ENCODE measurements around the gene GRIN2A. TPM values are rescaled to one million over a fixed set of nuclear protein-coding genes. Genes with fewer than 3 reads are reported as not detected.

GRIN2A gene
- total RNA-seq, 1 experiment from 2014 or later, result not detected

GRCh38 chr16:9741776-9742175, 440.5 kb downstream of the GRIN2A start:
- intact Hi-C loops (cut with micrococcal nuclease), result no loop called here
- TF ChIP-seq, protein P1, sequence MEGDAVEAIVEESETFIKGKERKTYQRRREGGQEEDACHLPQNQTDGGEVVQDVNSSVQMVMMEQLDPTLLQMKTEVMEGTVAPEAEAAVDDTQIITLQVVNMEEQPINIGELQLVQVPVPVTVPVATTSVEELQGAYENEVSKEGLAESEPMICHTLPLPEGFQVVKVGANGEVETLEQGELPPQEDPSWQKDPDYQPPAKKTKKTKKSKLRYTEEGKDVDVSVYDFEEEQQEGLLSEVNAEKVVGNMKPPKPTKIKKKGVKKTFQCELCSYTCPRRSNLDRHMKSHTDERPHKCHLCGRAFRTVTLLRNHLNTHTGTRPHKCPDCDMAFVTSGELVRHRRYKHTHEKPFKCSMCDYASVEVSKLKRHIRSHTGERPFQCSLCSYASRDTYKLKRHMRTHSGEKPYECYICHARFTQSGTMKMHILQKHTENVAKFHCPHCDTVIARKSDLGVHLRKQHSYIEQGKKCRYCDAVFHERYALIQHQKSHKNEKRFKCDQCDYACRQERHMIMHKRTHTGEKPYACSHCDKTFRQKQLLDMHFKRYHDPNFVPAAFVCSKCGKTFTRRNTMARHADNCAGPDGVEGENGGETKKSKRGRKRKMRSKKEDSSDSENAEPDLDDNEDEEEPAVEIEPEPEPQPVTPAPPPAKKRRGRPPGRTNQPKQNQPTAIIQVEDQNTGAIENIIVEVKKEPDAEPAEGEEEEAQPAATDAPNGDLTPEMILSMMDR (IDR thresholded peaks at IDR 0.05; ENCODE audit: unreplicated experiment), result no peak
- no peaks in the 10 kb centered on the region for H3K36me3 Mint-ChIP-seq (ENCODE audit: insufficient read depth, unreplicated experiment)
- CTCF ChIA-PET, result interaction anchor here (0.6 kb wide), 1 partner anchor 1602 kb away, joined by 5 read pairs; no protein-coding TSS in a partner anchor
- no peak overlapping the region for H3K27ac Mint-ChIP-seq (ENCODE audit: low read depth, unreplicated experiment)
- H3K4me3 Mint-ChIP-seq (ENCODE audit: unreplicated experiment), result no peak overlapping the region
- H3K4me1 Mint-ChIP-seq (ENCODE audit: insufficient read depth, unreplicated experiment), result no peaks in the 10 kb centered on the region
- no TSS peak for BruUV-seq (replicated peaks)
- H3K9me3 Mint-ChIP-seq (ENCODE audit: unreplicated experiment), result peaks cover 37% of the 10 kb centered on the region
- no peak for DNase-seq (ENCODE audit: unreplicated experiment)
- no peaks in the 10 kb centered on the region for H3K27me3 Mint-ChIP-seq (ENCODE audit: insufficient read depth, unreplicated experiment)
- POLR2A ChIA-PET, result no interaction called here

DNA sequence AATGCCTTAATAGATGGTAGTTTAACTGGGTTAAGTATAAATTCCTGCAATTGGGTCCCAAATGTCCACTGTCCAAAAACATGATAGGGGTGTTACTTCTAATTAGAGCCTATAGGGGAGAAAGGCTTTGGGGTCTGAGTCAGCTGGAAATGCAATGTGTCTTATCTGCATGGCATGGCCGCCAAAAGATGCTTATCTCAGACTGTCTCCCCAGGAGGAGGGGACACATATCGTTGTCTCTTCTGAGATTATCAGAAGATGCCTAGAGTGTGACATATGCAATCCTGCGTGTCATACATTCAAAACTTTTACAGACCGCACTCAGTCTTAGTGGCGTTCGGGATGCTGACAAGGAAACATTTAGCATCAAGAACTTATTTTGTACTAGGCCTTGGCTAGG, 442.9 kb downstream of the GRIN2A start:
- TF ChIP-seq, protein P1 (IDR thresholded peaks at IDR 0.05; ENCODE audit: unreplicated experiment), result no peak
- POLR2A ChIA-PET, result no interaction called here

DNA sequence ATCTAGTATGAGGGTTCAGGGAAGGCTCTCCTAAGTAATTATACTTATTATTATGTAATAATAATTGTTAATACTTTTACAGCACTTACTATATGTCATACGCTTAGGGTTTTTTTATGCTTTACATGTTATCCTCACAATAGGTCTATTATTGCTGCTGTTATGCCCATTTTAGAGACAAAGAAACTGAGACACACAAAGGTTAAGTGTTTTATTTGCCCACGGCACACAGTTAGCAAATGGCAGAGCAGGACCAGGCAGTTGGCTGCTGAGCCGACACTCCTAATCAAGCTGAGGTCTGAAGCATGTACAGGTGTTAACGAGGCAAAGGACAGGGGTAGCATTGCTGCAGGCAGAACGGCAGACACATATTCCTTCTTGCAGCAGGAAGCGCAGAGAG, 443.5 kb downstream of the GRIN2A start:
- Mint-ChIP-seq H3K9me3 (ENCODE audit: unreplicated experiment) (peaks cover 34% of the 10 kb centered on the region), H3K27me3 (ENCODE audit: insufficient read depth, unreplicated experiment) (no peaks in the 10 kb centered on the region), H3K4me3 (ENCODE audit: unreplicated experiment) (no peak overlapping the region), H3K36me3 (ENCODE audit: insufficient read depth, unreplicated experiment) (no peaks in the 10 kb centered on the region), H3K4me1 (ENCODE audit: insufficient read depth, unreplicated experiment) (no peaks in the 10 kb centered on the region), H3K27ac (ENCODE audit: low read depth, unreplicated experiment) (no peak overlapping the region)
- POLR2A ChIA-PET, result no interaction called here
- BruUV-seq (replicated peaks), result no TSS peak
- CTCF ChIA-PET, result no interaction called here
- intact Hi-C loops (cut with micrococcal nuclease), result no loop called here
- no peak for DNase-seq (ENCODE audit: unreplicated experiment)
- TF ChIP-seq, protein P1 (IDR thresholded peaks at IDR 0.05; ENCODE audit: unreplicated experiment), result no peak

More for the DNA sequence above, 442.9 kb downstream of the GRIN2A start:
- Mint-ChIP-seq H3K4me3 (ENCODE audit: unreplicated experiment) (no peak overlapping the region), H3K36me3 (ENCODE audit: insufficient read depth, unreplicated experiment) (no peaks in the 10 kb centered on the region), H3K9me3 (ENCODE audit: unreplicated experiment) (peaks cover 37% of the 10 kb centered on the region), H3K4me1 (ENCODE audit: insufficient read depth, unreplicated experiment) (no peaks in the 10 kb centered on the region), H3K27ac (ENCODE audit: low read depth, unreplicated experiment) (no peak overlapping the region), H3K27me3 (ENCODE audit: insufficient read depth, unreplicated experiment) (no peaks in the 10 kb centered on the region)
- intact Hi-C loops (cut with micrococcal nuclease), result no loop called here
- no peak for DNase-seq (ENCODE audit: unreplicated experiment)
- CTCF ChIA-PET, result interaction anchor here (0.5 kb wide), 1 partner anchor 587 kb away, joined by 3 read pairs; no protein-coding TSS in a partner anchor
- BruUV-seq (replicated peaks), result no TSS peak

DNA sequence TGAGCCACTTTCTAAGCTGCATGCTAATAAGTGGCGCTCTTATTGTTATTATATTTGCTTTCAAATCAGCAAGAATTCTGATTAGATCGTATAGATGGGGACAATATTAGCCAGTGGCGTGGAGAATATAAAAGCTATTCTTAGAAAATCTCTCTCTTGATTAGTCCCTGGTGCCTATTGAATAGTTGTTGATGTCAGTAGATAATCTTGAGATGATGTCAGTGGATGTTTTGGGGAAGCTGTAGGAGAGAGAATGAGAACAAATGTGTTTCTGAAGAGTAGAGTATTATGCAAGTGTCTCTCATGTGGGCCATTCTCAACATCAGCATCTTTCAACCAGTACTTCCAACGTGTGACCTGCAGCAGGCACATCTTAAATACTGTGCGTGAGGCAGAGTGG, 445.7 kb downstream of the GRIN2A start:
- TF ChIP-seq, protein P1 (IDR thresholded peaks at IDR 0.05; ENCODE audit: unreplicated experiment), result no peak
- H3K27ac Mint-ChIP-seq (ENCODE audit: low read depth, unreplicated experiment), result no peak overlapping the region
- POLR2A ChIA-PET, result no interaction called here

More for the DNA sequence above, 445.7 kb downstream of the GRIN2A start:
- no TSS peak for BruUV-seq (replicated peaks)
- no peak for DNase-seq (ENCODE audit: unreplicated experiment)
- H3K4me1 Mint-ChIP-seq (ENCODE audit: insufficient read depth, unreplicated experiment), result no peaks in the 10 kb centered on the region
- H3K4me3 Mint-ChIP-seq (ENCODE audit: unreplicated experiment), result no peak overlapping the region
- no peaks in the 10 kb centered on the region for H3K27me3 Mint-ChIP-seq (ENCODE audit: insufficient read depth, unreplicated experiment)
- CTCF ChIA-PET, result no interaction called here
- no peaks in the 10 kb centered on the region for H3K36me3 Mint-ChIP-seq (ENCODE audit: insufficient read depth, unreplicated experiment)
- peaks cover 28% of the 10 kb centered on the region for H3K9me3 Mint-ChIP-seq (ENCODE audit: unreplicated experiment)
- intact Hi-C loops (cut with micrococcal nuclease), result no loop called here

Measured in MCF 10A (cell line).